Measurements from ENCODE around the gene PDAP1.

- TF ChIP-seq CBX3 (IDR thresholded peaks at IDR 0.05; ENCODE audit: borderline replicate concordance, low read depth) (no peak), BRCA1 (IDR thresholded peaks at IDR 0.05; ENCODE audit: low read depth, low read length) (no peak), NFYA (IDR thresholded peaks at IDR 0.05; ENCODE audit: borderline replicate concordance, low read depth, low read length) (no peak)
Measured at GRCh38 chr7:99440195-99440594, 31.8 kb upstream of the PDAP1 start.
